Lung (tissue), 12 donors: ENCODE measurements around the gene EFNA5. TPM values are rescaled to one million over a fixed set of nuclear protein-coding genes. Genes with fewer than 3 reads are reported as not detected.
A peak's percentile ranks its signal among the peaks of the same experiment; 100 is the strongest.

ENCODE experiments used
- ATAC-seq: fragments of 200-7000 bp; cut with Tn5 transposase; one replicate; pipeline ENCODE4 v1.9.1; 2020; ENCODE audit warnings: moderate number of reproducible peaks; ENCODE audit not compliant: insufficient read depth, low FRiP score
- DNase-seq, 3 donors: peaks; one replicate each; pipeline ENCODE4 v3.0.0-alpha.2; 2013 to 2017
- H3K27ac ChIP-seq, 2 donors: one replicate each; pipeline ENCODE4 v1.5.1; 2013; ENCODE audit warnings: mild to moderate bottlenecking in 2 of 2, moderate library complexity in 2 of 2, control low read depth in 1 of 2, inconsistent platforms in 1 of 2, low read depth in 1 of 2, low read length in 1 of 2
- H3K27me3 ChIP-seq, 3 donors: one replicate each; pipeline ENCODE4 v1.5.1; 2013; ENCODE audit warnings: low read length in 2 of 3; ENCODE audit not compliant: control insufficient read depth in 3 of 3, insufficient read depth in 3 of 3
- H3K36me3 ChIP-seq, 4 donors: one replicate each; pipeline ENCODE4 v1.5.1; 2013; ENCODE audit warnings: low read length in 4 of 4, mild to moderate bottlenecking in 1 of 4, moderate library complexity in 1 of 4; ENCODE audit not compliant: control insufficient read depth in 4 of 4, insufficient read depth in 4 of 4
- H3K4me1 ChIP-seq, 5 donors: one replicate each; pipeline ENCODE4 v1.5.1; 2013; ENCODE audit warnings: low read length in 5 of 5, mild to moderate bottlenecking in 2 of 5, moderate library complexity in 1 of 5; ENCODE audit not compliant: control insufficient read depth in 5 of 5, insufficient read depth in 5 of 5
- H3K4me3 ChIP-seq: one replicate; pipeline ENCODE4 v1.5.1; 2013; ENCODE audit warnings: mild to moderate bottlenecking, control low read depth, moderate library complexity
- H3K9ac ChIP-seq, 2 donors: one replicate each; pipeline ENCODE4 v1.5.1; 2013; ENCODE audit warnings: low read length in 2 of 2, control low read depth in 1 of 2; ENCODE audit not compliant: insufficient read depth in 1 of 2
- H3K9me3 ChIP-seq, 4 donors: one replicate each; pipeline ENCODE4 v1.5.1; 2013; ENCODE audit warnings: low read length in 3 of 4, mild to moderate bottlenecking in 1 of 4, moderate library complexity in 1 of 4; ENCODE audit not compliant: control insufficient read depth in 4 of 4, insufficient read depth in 3 of 4
- WGBS, 2 donors: extraction: QIAGEN DNeasy Blood & Tissue Kit; methylation state at CpG; one replicate each; pipeline ENCODE4 v1.1.7; 2013; 5-methylcytosine and 5-hydroxymethylcytosine counted together
- polyA plus RNA-seq, 2 donors: library from polyadenylated mRNA; stranded (reverse); fragments of 200-250 nt; gene quantifications; one replicate each; pipeline ENCODE4 v1.2.1, GENCODE V29; 2013
- total RNA-seq, 2 donors: library from RNA; depleted of rRNA in 1 of 2; stranded (reverse); fragments of >200 nt in 1 of 2; gene quantifications; one replicate each; pipeline ENCODE4 v1.2.1, GENCODE V29; 2014 to 2021
- TF ChIP-seq, protein P1 (sequence below): IDR thresholded peaks from 2 replicates; pipeline ENCODE4 v1.5.1; 2012; ENCODE audit warnings: mild to moderate bottlenecking; ENCODE audit errors: control extremely low read depth, extremely low read depth
- donor health status: control.
- donor health status: control.
- donor health status: Bipolar disorder and iron deficiency.
- donor health status: healthy.
- donor health status: DM: yes; HTN: yes; CAD: no.

EFNA5 gene
- total and polyA plus RNA-seq, 4 donors: 2.1 to 18.4 (median 7.8) TPM

GRCh38 chr5:107418902-107419301, 251.8 kb downstream of the EFNA5 start:
- WGBS, 2 donors: 69 to 91% methylated on average over 2 of the region's 2 CpGs
- Histone ChIP-seq H3K27me3 (no peaks in the 10 kb centered on the region), H3K4me1 (peaks cover 0 to 19% (median 8%) of the 10 kb centered on the region in 5 donors), H3K9me3 (no peaks in the 10 kb centered on the region), H3K27ac (no peak overlapping the region), H3K4me3 (no peak overlapping the region), H3K9ac (no peak overlapping the region), H3K36me3 (no peaks in the 10 kb centered on the region)
- ATAC-seq (no peak), DNase-seq (no peak)
- TF ChIP-seq, protein P1, sequence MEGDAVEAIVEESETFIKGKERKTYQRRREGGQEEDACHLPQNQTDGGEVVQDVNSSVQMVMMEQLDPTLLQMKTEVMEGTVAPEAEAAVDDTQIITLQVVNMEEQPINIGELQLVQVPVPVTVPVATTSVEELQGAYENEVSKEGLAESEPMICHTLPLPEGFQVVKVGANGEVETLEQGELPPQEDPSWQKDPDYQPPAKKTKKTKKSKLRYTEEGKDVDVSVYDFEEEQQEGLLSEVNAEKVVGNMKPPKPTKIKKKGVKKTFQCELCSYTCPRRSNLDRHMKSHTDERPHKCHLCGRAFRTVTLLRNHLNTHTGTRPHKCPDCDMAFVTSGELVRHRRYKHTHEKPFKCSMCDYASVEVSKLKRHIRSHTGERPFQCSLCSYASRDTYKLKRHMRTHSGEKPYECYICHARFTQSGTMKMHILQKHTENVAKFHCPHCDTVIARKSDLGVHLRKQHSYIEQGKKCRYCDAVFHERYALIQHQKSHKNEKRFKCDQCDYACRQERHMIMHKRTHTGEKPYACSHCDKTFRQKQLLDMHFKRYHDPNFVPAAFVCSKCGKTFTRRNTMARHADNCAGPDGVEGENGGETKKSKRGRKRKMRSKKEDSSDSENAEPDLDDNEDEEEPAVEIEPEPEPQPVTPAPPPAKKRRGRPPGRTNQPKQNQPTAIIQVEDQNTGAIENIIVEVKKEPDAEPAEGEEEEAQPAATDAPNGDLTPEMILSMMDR: no peak

DNA sequence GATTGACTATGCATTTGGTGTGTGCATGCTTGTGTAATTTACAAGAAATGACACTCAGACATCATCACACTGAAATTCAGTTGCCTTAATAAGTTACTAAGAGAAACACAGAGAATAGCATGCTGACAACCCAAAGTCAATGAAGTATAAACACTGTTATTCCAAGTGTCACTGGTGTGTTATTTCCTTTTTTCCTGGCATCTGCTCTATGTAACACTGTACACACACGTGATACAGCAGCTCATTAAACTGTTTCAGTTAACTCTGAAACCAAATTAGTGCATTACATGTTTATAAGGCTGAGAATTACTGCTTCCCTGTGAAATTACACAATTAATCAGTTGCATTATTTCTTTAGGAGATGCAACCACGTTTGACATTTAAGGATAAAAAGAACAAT, 252.7 kb downstream of the EFNA5 start:
- WGBS, 2 donors: 43 to 60% methylated on average over 2 of the region's 2 CpGs
- no peak overlapping the region for H3K9ac ChIP-seq
- H3K4me1 ChIP-seq: peaks cover 0 to 19% (median 8%) of the 10 kb centered on the region in 5 donors
- H3K27me3 ChIP-seq: no peaks in the 10 kb centered on the region
- no peaks in the 10 kb centered on the region for H3K9me3 ChIP-seq
- no peaks in the 10 kb centered on the region for H3K36me3 ChIP-seq
- H3K27ac ChIP-seq: no peak overlapping the region
- peak in 2 of 3 donors; percentile 68 to 69 for DNase-seq
- no peak for ATAC-seq
- H3K4me3 ChIP-seq: no peak overlapping the region
- TF ChIP-seq, protein P1: no peak

GRCh38 chr5:107415762-107416161, 255.0 kb downstream of the EFNA5 start:
- Histone ChIP-seq H3K4me3 (no peak overlapping the region), H3K4me1 (peaks cover 0 to 19% (median 8%) of the 10 kb centered on the region in 5 donors), H3K9me3 (no peaks in the 10 kb centered on the region), H3K27ac (no peak overlapping the region), H3K36me3 (no peaks in the 10 kb centered on the region), H3K27me3 (no peaks in the 10 kb centered on the region), H3K9ac (no peak overlapping the region)
- DNase-seq (no peak), ATAC-seq (no peak)
- WGBS, 2 donors: 79 to 88% methylated on average over 1 of the region's 1 CpG
- TF ChIP-seq, protein P1: no peak

GRCh38 chr5:107414802-107415201, 255.9 kb downstream of the EFNA5 start:
- Histone ChIP-seq H3K36me3 (no peaks in the 10 kb centered on the region), H3K4me1 (peaks cover 0 to 19% (median 8%) of the 10 kb centered on the region in 5 donors), H3K27ac (no peak overlapping the region), H3K9me3 (no peaks in the 10 kb centered on the region), H3K4me3 (no peak overlapping the region), H3K27me3 (no peaks in the 10 kb centered on the region), H3K9ac (no peak overlapping the region)
- TF ChIP-seq, protein P1: no peak
- 68 to 86% methylated on average over 2 of the region's 2 CpGs for WGBS, 2 donors
- no peak for DNase-seq
- ATAC-seq: no peak
